Neural crest cell (in vitro differentiated cells): ENCODE measurements around the gene OR6V1. TPM values are rescaled to one million over a fixed set of nuclear protein-coding genes. Genes with fewer than 3 reads are reported as not detected.

ENCODE experiments used
- DNase-seq: peaks from one replicate; pipeline ENCODE4 v3.0.0; 2021; ENCODE audit warnings: low read depth, mixed read lengths, low spot score
- H3K27ac Mint-ChIP-seq: one replicate; pipeline ENCODE4 v1.8.0; 2021; ENCODE audit warnings: mild to moderate bottlenecking, mixed read lengths; ENCODE audit not compliant: unreplicated experiment
- H3K27me3 Mint-ChIP-seq: 2 replicates; pipeline ENCODE4 v1.8.0; 2021; ENCODE audit warnings: low read depth, mild to moderate bottlenecking, mixed read lengths
- H3K36me3 Mint-ChIP-seq: 2 replicates; pipeline ENCODE4 v1.8.0; 2021; ENCODE audit warnings: low read depth, mild to moderate bottlenecking, mixed read lengths
- H3K4me1 Mint-ChIP-seq: 2 replicates; pipeline ENCODE4 v1.8.0; 2021; ENCODE audit warnings: mixed read lengths
- H3K4me3 Mint-ChIP-seq: one replicate; pipeline ENCODE4 v1.8.0; 2021; ENCODE audit warnings: mild to moderate bottlenecking, mixed read lengths
- H3K9me3 Mint-ChIP-seq: 2 replicates; pipeline ENCODE4 v1.8.0; 2021; ENCODE audit warnings: mixed read lengths
- CTCF ChIP-seq: fragments of 200-600 bp; sonication (generic); conservative IDR thresholded peaks from 2 replicates; pipeline ENCODE4 v1.5.0; 2021; ENCODE audit warnings: antibody characterized with exemption, mild to moderate bottlenecking
- total RNA-seq: library from RNA; stranded (reverse); gene quantifications from 2 replicates; pipeline ENCODE4 v1.2.1, GENCODE V29; 2021

Gene OR6V1
- total RNA-seq, 1 donor from 2014 or later, result not detected

GRCh38 chr7:143015926-143016490 is 36.1 kb upstream of the OR6V1 start:
- H3K36me3 Mint-ChIP-seq, result no peaks in the 10 kb centered on the region
- no peak for TF ChIP-seq CTCF
- H3K27ac Mint-ChIP-seq, result no peak overlapping the region
- H3K27me3 Mint-ChIP-seq, result peaks cover 9% of the 10 kb centered on the region
- H3K4me1 Mint-ChIP-seq, result no peaks in the 10 kb centered on the region
- DNase-seq, result no peak
- no peak overlapping the region for H3K4me3 Mint-ChIP-seq
- H3K9me3 Mint-ChIP-seq, result no peaks in the 10 kb centered on the region

- Mint-ChIP-seq H3K4me1 (no peaks in the 10 kb centered on the region), H3K27me3 (peaks cover 9% of the 10 kb centered on the region), H3K27ac (no peak overlapping the region), H3K4me3 (no peak overlapping the region), H3K36me3 (no peaks in the 10 kb centered on the region), H3K9me3 (no peaks in the 10 kb centered on the region)
- no peak for DNase-seq
- no peak for TF ChIP-seq CTCF
Observed at GRCh38 chr7:143016996-143017395, 35.1 kb upstream of the OR6V1 start.

GRCh38 chr7:143018931-143019330 is 33.2 kb upstream of the OR6V1 start:
- H3K4me1 Mint-ChIP-seq, result no peaks in the 10 kb centered on the region
- TF ChIP-seq CTCF, result no peak
- no peak overlapping the region for H3K27ac Mint-ChIP-seq
- H3K9me3 Mint-ChIP-seq, result peaks cover 2% of the 10 kb centered on the region
- no peaks in the 10 kb centered on the region for H3K36me3 Mint-ChIP-seq
- H3K4me3 Mint-ChIP-seq, result no peak overlapping the region
- H3K27me3 Mint-ChIP-seq, result peaks cover 9% of the 10 kb centered on the region
- DNase-seq, result no peak

- DNase-seq, result no peak
- Mint-ChIP-seq H3K27me3 (peaks cover 8% of the 10 kb centered on the region), H3K4me1 (no peaks in the 10 kb centered on the region), H3K27ac (no peak overlapping the region), H3K9me3 (peaks cover 2% of the 10 kb centered on the region), H3K4me3 (no peak overlapping the region), H3K36me3 (no peaks in the 10 kb centered on the region)
- no peak for TF ChIP-seq CTCF
Observed at GRCh38 chr7:143023047-143023446, 29.1 kb upstream of the OR6V1 start.

GRCh38 chr7:143025371-143025770 is 26.8 kb upstream of the OR6V1 start:
- DNase-seq, result no peak
- Mint-ChIP-seq H3K9me3 (peaks cover 2% of the 10 kb centered on the region), H3K4me3 (no peak overlapping the region), H3K27ac (no peak overlapping the region), H3K27me3 (peaks cover 12% of the 10 kb centered on the region), H3K4me1 (no peaks in the 10 kb centered on the region), H3K36me3 (no peaks in the 10 kb centered on the region)
- TF ChIP-seq CTCF, result no peak
